ENCODE results near the gene TAC1.

DNA sequence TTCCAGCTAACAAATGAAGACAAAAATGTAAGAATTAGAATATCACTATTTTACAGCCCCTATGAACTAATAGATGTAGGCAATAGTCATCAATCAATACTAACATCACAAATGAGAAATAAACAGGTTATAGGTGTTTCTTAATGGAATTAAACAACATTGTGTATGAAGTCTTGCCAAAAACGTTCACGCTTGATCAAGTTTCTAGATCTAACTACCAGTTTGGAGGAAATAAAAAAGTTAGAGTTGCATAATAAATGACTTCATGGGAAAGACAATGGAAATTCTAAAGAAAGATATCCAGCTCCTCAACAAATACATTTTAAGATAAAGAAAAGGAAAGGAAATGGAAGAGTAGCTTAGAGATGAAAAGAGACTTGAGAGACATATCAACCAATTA, 19.7 kb downstream of the TAC1 start:
- TF ChIP-seq POLR2A (IDR thresholded peaks at IDR 0.05) (no peak), CTCF (IDR thresholded peaks at IDR 0.05) (no peak)

All from adrenal gland (tissue), 5 donors.